Measurements from ENCODE around the gene RCCD1. TPM values are rescaled to one million over a fixed set of nuclear protein-coding genes. Genes with fewer than 3 reads are reported as not detected.

Gene RCCD1
- total and polyA plus RNA-seq, 2 of the 8 experiments (the other 6 are each of a cell fraction or from before 2014, with no cell fraction given): 9.9 to 18.8 TPM

GRCh38 chr15:90911906-90912769, 42.5 kb upstream of the RCCD1 start:
- Histone ChIP-seq H4K20me1 (replicated peaks in 1 of 2; ENCODE audit: control insufficient read depth in 1 of 2, insufficient read depth in 2 of 2, low read length in 2 of 2) (peaks cover 2 to 3% of the 10 kb centered on the region in 2 experiments), H2AK5ac (ENCODE audit: low read depth, low read length) (no peak overlapping the region), H3K79me1 (ENCODE audit: low read depth, low read length) (no peaks in the 10 kb centered on the region), H2BK20ac (ENCODE audit: low read length) (no peak overlapping the region), H4K8ac (ENCODE audit: extremely low read depth, insufficient read depth, low read length) (no peak overlapping the region), H2BK12ac (ENCODE audit: low read depth, low read length) (no peak overlapping the region), H4K91ac (replicated peaks; ENCODE audit: insufficient read length, low read length) (no peak overlapping the region), H3K36me3 (ENCODE audit: control insufficient read depth in 2 of 4, insufficient read depth in 4 of 4, low read length in 3 of 4) (no peaks in the 10 kb centered on the region; a peak in 3 of 8 replicates), H3K9ac (replicated peaks in 1 of 4; ENCODE audit: extremely low read depth in 1 of 4, low read depth in 3 of 4, low read length in 3 of 4) (no peak overlapping the region), H3K4me2 (ENCODE audit: insufficient read depth in 1 of 2, low read depth in 2 of 2, low read length in 2 of 2) (no peak overlapping the region), H3K27ac (ENCODE audit: low read depth, low read length) (no peak overlapping the region), H3K14ac (ENCODE audit: insufficient read length) (no peak overlapping the region), H3K56ac (replicated peaks; ENCODE audit: insufficient read length, low read depth, low read length) (no peak overlapping the region), H3K9me3 (ENCODE audit: insufficient read depth in 2 of 2, low read depth in 1 of 2, low read length in 1 of 2) (no peaks in the 10 kb centered on the region), H2BK5ac (ENCODE audit: low read depth, low read length) (no peak overlapping the region), H3K23me2 (ENCODE audit: low read depth, low read length) (no peaks in the 10 kb centered on the region), H2BK15ac (ENCODE audit: low read length) (no peak overlapping the region), H2BK120ac (replicated peaks; ENCODE audit: low read depth, low read length) (no peak overlapping the region), H3K79me2 (ENCODE audit: control insufficient read depth in 1 of 2, insufficient read depth in 2 of 2, low read length in 2 of 2) (no peaks in the 10 kb centered on the region), H3K4me3 (ENCODE audit: extremely low read depth in 1 of 4, insufficient read depth in 2 of 4, low read depth in 3 of 4, low read length in 4 of 4) (no peak overlapping the region), H3K4me1 (replicated peaks in 1 of 4; ENCODE audit: control insufficient read depth in 3 of 4, insufficient read depth in 4 of 4, low read length in 3 of 4) (peaks cover 0 to 2% (median 0%) of the 10 kb centered on the region in 4 experiments; a peak in 2 of 7 replicates), H4K5ac (ENCODE audit: insufficient read length, low read depth, low read length) (no peak overlapping the region), H3K23ac (ENCODE audit: insufficient read length) (no peak overlapping the region), H3K4ac (replicated peaks; ENCODE audit: insufficient read length, low read depth, low read length) (no peak overlapping the region), H3K18ac (ENCODE audit: extremely low read depth, low read length) (no peak overlapping the region), H3K27me3 (replicated peaks in 1 of 4; ENCODE audit: control insufficient read depth in 3 of 4, extremely low read depth in 1 of 4, insufficient read depth in 3 of 4, low read length in 3 of 4) (no peaks in the 10 kb centered on the region), H2AFZ (ENCODE audit: low read length) (no peak overlapping the region)
- ChIA-PET POLR2A (ENCODE audit: partially characterized antibody) (interaction anchor here (0.9 kb wide), 1 partner anchor 8 kb away, joined by 3 read pairs; no protein-coding TSS in a partner anchor), CTCF (ENCODE audit: partially characterized antibody) (interaction anchor here (0.6 to 1.9 kb wide), 4 partner anchors 14 to 357 kb away, joined by 3 to 6 read pairs (median 4); no protein-coding TSS in a partner anchor)
- WGBS, 2 experiments (ENCODE audit: extremely low coverage in 1 of 2, insufficient coverage in 1 of 2, insufficient read length in 1 of 2, insufficient replicate concordance in 2 of 2, low coverage in 1 of 2, low lambda C conversion rate in 2 of 2, missing lambda C conversion rate in 1 of 2): 94% methylated on average over 30 of the region's 30 CpGs; no CpG with 5 or more reads in 1 of the 2 experiments
- DNase-seq (ENCODE audit: low read depth in 1 of 2, low spot score in 2 of 2) (no peak), FAIRE-seq (no peak)
- TF ChIP-seq, protein P1, sequence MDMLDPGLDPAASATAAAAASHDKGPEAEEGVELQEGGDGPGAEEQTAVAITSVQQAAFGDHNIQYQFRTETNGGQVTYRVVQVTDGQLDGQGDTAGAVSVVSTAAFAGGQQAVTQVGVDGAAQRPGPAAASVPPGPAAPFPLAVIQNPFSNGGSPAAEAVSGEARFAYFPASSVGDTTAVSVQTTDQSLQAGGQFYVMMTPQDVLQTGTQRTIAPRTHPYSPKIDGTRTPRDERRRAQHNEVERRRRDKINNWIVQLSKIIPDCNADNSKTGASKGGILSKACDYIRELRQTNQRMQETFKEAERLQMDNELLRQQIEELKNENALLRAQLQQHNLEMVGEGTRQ (IDR thresholded peaks at IDR 0.05; ENCODE audit: low read length): no peak
- TF ChIP-seq CBX8 (IDR thresholded peaks at IDR 0.05; ENCODE audit: borderline replicate concordance, low read depth, low read length) (no peak), CHD2 (IDR thresholded peaks at IDR 0.05; ENCODE audit: low read length) (no peak), FOSL1 (IDR thresholded peaks at IDR 0.05; ENCODE audit: insufficient read depth, low read depth, low read length) (no peak), KDM4A (IDR thresholded peaks at IDR 0.05; ENCODE audit: low read depth, low read length, severe bottlenecking) (no peak), GABPA (IDR thresholded peaks at IDR 0.05; ENCODE audit: borderline replicate concordance, insufficient read depth, low read length) (no peak)

Data from H1 (cell line).